SK-N-MC (cell line): ENCODE results near the gene DVL3.
A peak's percentile ranks its signal among the peaks of the same experiment; 100 is the strongest.

Source experiments
- DNase-seq: peaks from one replicate; pipeline ENCODE4 v3.0.0-alpha.2; 2011; ENCODE audit warnings: low read depth, low spot score
- H3K27ac ChIP-seq: fragments of 200-600 bp; sonication (generic); 2 replicates; pipeline ENCODE4 v1.5.1; 2016; ENCODE audit warnings: mixed run types
- H3K36me3 ChIP-seq: fragments of 200-600 bp; sonication (generic); 2 replicates; pipeline ENCODE4 v1.6.1; 2017; ENCODE audit warnings: antibody characterized with exemption, low read length, mixed read lengths; ENCODE audit not compliant: insufficient read depth
- H3K4me3 ChIP-seq: fragments of 200-600 bp; sonication (generic); 2 replicates; pipeline ENCODE4 v1.5.1; 2016
- H3K9ac ChIP-seq: fragments of 200-600 bp; sonication (generic); 2 replicates; pipeline ENCODE4 v1.8.0; 2017; ENCODE audit warnings: mixed run types, mixed read lengths; ENCODE audit not compliant: insufficient read length
- H3K9me3 ChIP-seq: fragments of 200-600 bp; sonication (generic); 2 replicates; pipeline ENCODE4 v1.6.1; 2017; ENCODE audit warnings: low read depth, mild to moderate bottlenecking, antibody characterized with exemption, low read length, moderate library complexity, mixed read lengths
- EZH2 ChIP-seq: fragments of 200-600 bp; sonication (generic); IDR thresholded peaks from one replicate; pipeline ENCODE4 v1.6.1; 2017; ENCODE audit warnings: antibody characterized with exemption
- FOXP2 ChIP-seq: optimal IDR thresholded peaks from 2 replicates; pipeline ENCODE3; 2011; ENCODE audit warnings: mild to moderate bottlenecking, moderate library complexity; ENCODE audit not compliant: insufficient read depth; ENCODE audit errors: extremely low read length, control extremely low read depth
- POLR2AphosphoS5 ChIP-seq: IDR thresholded peaks from 2 replicates; pipeline ENCODE4 v1.6.1; 2012; ENCODE audit warnings: mild to moderate bottlenecking, low read depth, low read length, borderline replicate concordance

DVL3 gene

DNA sequence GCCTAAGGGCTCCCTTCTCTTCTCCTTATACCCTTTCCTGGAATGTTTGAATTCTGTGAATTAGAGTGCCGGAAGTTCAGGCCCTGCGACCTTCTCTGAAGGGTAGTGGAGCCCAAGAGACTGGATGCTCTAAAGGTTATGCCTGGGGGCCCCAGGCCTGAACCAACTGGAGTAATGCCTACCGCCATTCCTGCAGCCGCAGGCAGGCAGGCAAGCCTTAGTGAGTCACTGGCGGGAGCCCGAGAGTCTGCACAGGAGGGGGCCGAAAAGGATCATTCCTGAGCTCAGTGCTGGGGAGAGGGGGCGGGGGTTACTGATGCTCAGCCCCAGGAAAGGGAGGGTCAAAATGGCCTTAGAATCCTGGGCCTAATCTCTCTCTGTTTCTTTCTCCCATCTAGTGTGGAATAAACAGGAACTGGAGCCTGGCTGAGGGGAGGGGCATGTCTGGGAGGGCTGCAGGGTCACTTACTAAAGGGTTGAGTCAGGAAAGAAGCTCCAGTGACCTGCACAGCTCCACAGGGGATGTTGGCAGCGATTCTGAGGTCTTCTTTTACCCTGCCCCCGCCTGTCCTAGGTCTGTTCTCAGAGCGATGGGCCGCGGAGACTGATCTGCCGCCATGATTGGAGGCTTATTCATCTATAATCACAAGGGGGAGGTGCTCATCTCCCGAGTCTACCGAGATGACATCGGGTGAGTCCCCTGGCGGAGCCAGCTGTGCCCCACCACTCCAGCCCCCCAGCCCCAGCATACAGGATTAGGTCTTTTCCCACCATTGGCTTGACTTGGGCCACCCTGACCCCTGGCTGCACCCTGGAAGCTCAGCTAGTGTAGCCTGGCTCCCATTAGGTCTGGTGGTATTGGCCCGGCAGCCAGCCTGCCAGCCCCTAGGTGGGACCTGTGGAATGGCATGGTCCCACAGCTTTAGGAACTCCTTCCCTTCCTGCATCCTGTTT lies 21.5 kb downstream of the DVL3 start:
- H3K9me3 ChIP-seq: no peaks in the 10 kb centered on the region
- peak overlapping the region; percentile 92 for H3K9ac ChIP-seq
- TF ChIP-seq EZH2 (no peak), POLR2AphosphoS5 (peak; percentile 14; the same call in 1 of the 2 replicates)
- no peak for DNase-seq
- H3K36me3 ChIP-seq: peaks cover 57% of the 10 kb centered on the region
- peak overlapping the region; percentile 89 for H3K27ac ChIP-seq
- H3K4me3 ChIP-seq: peak overlapping the region; percentile 97

- DNase-seq: no peak
- no peak for TF ChIP-seq EZH2
- no peak for TF ChIP-seq FOXP2
- TF ChIP-seq POLR2AphosphoS5: no peak; the same call in 1 of the 2 replicates
These were observed 22.2 kb downstream of the DVL3 start for GRCh38 chr3:184177331-184177731.

GRCh38 chr3:184177767-184178306 lies 22.7 kb downstream of the DVL3 start:
- H3K36me3 ChIP-seq: peaks cover 65% of the 10 kb centered on the region
- H3K9me3 ChIP-seq: no peaks in the 10 kb centered on the region
- no peak for DNase-seq
- no peak overlapping the region for H3K9ac ChIP-seq
- H3K27ac ChIP-seq: peak overlapping the region; percentile 89
- H3K4me3 ChIP-seq: no peak overlapping the region
- no peak for TF ChIP-seq POLR2AphosphoS5

More at GRCh38 chr3:184177331-184177731, 22.2 kb downstream of the DVL3 start:
- Histone ChIP-seq H3K9me3 (no peaks in the 10 kb centered on the region), H3K9ac (no peak overlapping the region), H3K27ac (peak overlapping the region; percentile 89), H3K4me3 (peak overlapping the region; percentile 97), H3K36me3 (peaks cover 60% of the 10 kb centered on the region)

DNA sequence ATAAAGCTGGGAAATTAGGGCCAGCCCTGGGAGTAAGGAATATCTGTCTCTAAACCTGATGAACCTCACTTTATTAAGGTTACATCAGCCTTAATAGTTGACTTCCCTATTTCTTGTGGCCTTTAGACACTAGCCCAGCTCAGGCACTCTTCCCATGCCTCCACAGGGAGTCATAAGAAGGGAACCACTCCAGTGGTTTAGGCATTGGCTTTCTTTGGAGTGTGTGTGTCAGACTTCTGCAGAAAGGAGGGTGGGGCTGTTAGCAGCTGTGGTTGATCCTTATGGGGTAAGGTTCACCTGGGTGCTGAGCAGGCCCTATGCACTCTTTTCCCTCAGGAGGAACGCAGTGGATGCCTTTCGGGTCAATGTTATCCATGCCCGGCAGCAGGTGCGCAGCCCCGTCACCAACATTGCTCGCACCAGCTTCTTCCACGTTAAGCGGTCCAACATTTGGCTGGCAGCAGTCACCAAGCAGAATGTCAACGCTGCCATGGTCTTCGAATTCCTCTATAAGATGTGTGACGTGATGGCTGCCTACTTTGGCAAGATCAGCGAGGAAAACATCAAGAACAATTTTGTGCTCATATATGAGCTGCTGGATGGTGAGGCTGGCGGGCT lies 23.5 kb downstream of the DVL3 start:
- H3K9me3 ChIP-seq: no peaks in the 10 kb centered on the region
- no peak overlapping the region for H3K27ac ChIP-seq
- DNase-seq: no peak
- TF ChIP-seq FOXP2: no peak
- no peak for TF ChIP-seq EZH2
- no peak for TF ChIP-seq POLR2AphosphoS5
- H3K9ac ChIP-seq: no peak overlapping the region
- no peak overlapping the region for H3K4me3 ChIP-seq
- peaks cover 73% of the 10 kb centered on the region for H3K36me3 ChIP-seq

DNA sequence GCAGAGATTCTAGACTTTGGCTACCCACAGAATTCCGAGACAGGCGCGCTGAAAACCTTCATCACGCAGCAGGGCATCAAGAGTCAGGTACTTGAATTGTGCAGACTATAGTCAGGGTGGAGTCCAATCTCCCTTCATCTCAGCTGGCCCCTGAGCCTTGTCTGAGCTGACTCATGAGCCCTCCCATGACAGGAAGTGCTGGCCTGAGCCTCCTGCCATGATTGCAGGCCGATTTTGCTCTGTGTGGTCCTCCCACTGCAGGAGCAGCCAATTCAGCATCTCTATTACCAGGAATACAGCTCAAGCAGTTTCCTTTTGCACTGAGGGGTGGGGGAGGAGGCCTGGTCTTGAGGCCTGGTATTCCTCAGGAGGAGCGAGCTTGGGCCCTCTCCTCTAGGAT lies 25.0 kb downstream of the DVL3 start:
- Histone ChIP-seq H3K36me3 (peaks cover 82% of the 10 kb centered on the region), H3K9ac (no peak overlapping the region), H3K9me3 (no peaks in the 10 kb centered on the region), H3K4me3 (no peak overlapping the region), H3K27ac (no peak overlapping the region)
- TF ChIP-seq EZH2 (no peak), FOXP2 (no peak), POLR2AphosphoS5 (no peak)
- DNase-seq: no peak

DNA sequence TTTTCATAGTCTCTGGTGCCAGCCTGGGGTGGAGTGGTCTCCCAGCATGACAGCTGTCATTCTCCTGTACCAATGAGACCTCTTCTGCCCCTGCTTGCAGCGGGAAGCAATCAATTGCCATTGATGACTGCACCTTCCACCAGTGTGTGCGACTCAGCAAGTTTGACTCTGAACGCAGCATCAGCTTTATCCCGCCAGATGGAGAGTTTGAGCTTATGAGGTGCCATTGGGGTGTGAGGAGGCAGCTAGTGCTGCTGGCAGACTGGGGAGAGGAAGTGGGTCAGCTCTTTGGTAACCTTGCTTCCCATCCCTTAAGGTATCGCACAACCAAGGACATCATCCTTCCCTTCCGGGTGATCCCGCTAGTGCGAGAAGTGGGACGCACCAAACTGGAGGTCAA lies 26.4 kb downstream of the DVL3 start:
- Histone ChIP-seq H3K9me3 (no peaks in the 10 kb centered on the region), H3K27ac (no peak overlapping the region), H3K4me3 (no peak overlapping the region), H3K36me3 (peaks cover 79% of the 10 kb centered on the region), H3K9ac (no peak overlapping the region)
- no peak for TF ChIP-seq POLR2AphosphoS5
- no peak for TF ChIP-seq EZH2
- TF ChIP-seq FOXP2: no peak
- no peak for DNase-seq

GRCh38 chr3:184183679-184184078 lies 28.5 kb downstream of the DVL3 start:
- TF ChIP-seq POLR2AphosphoS5 (0 out of 2 replicates have a peak, but pooled peaks have one; percentile 4), EZH2 (no peak), FOXP2 (no peak)
- peaks cover 75% of the 10 kb centered on the region for H3K36me3 ChIP-seq
- H3K27ac ChIP-seq: peak overlapping the region; percentile 93
- H3K9ac ChIP-seq: peak overlapping the region; percentile 24
- no peaks in the 10 kb centered on the region for H3K9me3 ChIP-seq
- no peak overlapping the region for H3K4me3 ChIP-seq
- no peak for DNase-seq

GRCh38 chr3:184184546-184185230 lies 29.5 kb downstream of the DVL3 start:
- H3K36me3 ChIP-seq: peaks cover 75% of the 10 kb centered on the region
- peak overlapping the region; percentile 82 for H3K9ac ChIP-seq
- H3K9me3 ChIP-seq: no peaks in the 10 kb centered on the region
- H3K4me3 ChIP-seq: peak overlapping the region; percentile 99
- TF ChIP-seq POLR2AphosphoS5 (no peak), EZH2 (no peak), FOXP2 (no peak)
- peak overlapping the region; percentile 93 for H3K27ac ChIP-seq
- DNase-seq: no peak
